Calu3 (cell line): ENCODE measurements around the gene TCFL5. TPM values are rescaled to one million over a fixed set of nuclear protein-coding genes. Genes with fewer than 3 reads are reported as not detected.

Source experiments
- BruUV-seq: library from RNA; stranded (reverse); fragments of 400-500 nt; replicated peaks from 2 replicates; lab custom pipeline; 2021; lab: Mats Ljungman, UMichigan
- CTCF ChIA-PET: fragments of 300-600 bp; sonication (Branson Sonifier 250); formaldehyde crosslinking; loops from one replicate; lab custom pipeline; 2022; ENCODE audit warnings: antibody characterized with exemption; lab: Charles Lee
- DNase-seq: peaks from one replicate; pipeline ENCODE4 v3.0.0; 2022
- H3K27ac Mint-ChIP-seq: one replicate; pipeline ENCODE4 v1.8.0; 2022; ENCODE audit warnings: mixed read lengths; ENCODE audit not compliant: unreplicated experiment
- H3K27me3 Mint-ChIP-seq: one replicate; pipeline ENCODE4 v1.8.0; 2022; ENCODE audit warnings: mixed read lengths; ENCODE audit not compliant: unreplicated experiment
- H3K36me3 Mint-ChIP-seq: one replicate; pipeline ENCODE4 v1.8.0; 2022; ENCODE audit warnings: mild to moderate bottlenecking, moderate library complexity, mixed read lengths; ENCODE audit not compliant: insufficient read depth, unreplicated experiment
- H3K4me1 Mint-ChIP-seq: one replicate; pipeline ENCODE4 v1.8.0; 2022; ENCODE audit warnings: mild to moderate bottlenecking, low read depth, mixed read lengths; ENCODE audit not compliant: unreplicated experiment
- H3K4me3 Mint-ChIP-seq: one replicate; pipeline ENCODE4 v1.8.0; 2022; ENCODE audit warnings: mild to moderate bottlenecking, low read depth, moderate library complexity, mixed read lengths; ENCODE audit not compliant: unreplicated experiment
- H3K9me3 Mint-ChIP-seq: one replicate; pipeline ENCODE4 v1.8.0; 2022; ENCODE audit warnings: low read depth, mixed read lengths; ENCODE audit not compliant: unreplicated experiment
- intact Hi-C: fragments of 100-400 bp; cut with micrococcal nuclease; formaldehyde crosslinking; loops from one replicate; pipeline ENCODE4 v1.10.0; 2022; ENCODE audit not compliant: unreplicated experiment
- total RNA-seq: library from RNA; stranded (reverse); gene quantifications from 2 replicates; pipeline ENCODE4 v1.2.3, GENCODE V29; 2022
- TF ChIP-seq, protein P1 (sequence below): fragments of 200-600 bp; IDR thresholded peaks from one replicate; pipeline ENCODE4 v1.8.0; 2022; ENCODE audit warnings: antibody characterized with exemption; ENCODE audit not compliant: unreplicated experiment

The TCFL5 gene
- total RNA-seq, 1 experiment from 2014 or later, result 22.3 TPM

DNA sequence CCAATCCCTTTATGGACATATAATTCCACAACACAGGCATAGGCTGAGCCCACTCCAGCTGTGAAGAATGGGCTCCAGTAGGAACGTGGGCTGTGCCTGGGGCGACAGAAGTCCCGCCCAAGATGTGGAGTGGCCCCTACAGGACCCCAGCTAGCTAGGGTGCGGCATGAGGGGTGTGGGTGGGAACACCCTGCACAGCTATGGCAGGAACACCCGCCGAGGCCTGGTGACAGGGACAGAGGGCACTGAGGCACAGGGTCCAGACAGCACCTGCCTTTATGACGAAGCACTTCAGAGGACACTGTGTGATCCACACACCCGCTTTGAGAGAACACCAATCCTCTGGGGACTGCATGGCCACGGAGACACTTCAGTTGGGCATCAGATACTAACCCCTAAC is 28.2 kb upstream of the TCFL5 start:
- Mint-ChIP-seq H3K36me3 (peaks cover 83% of the 10 kb centered on the region), H3K27ac (no peak overlapping the region), H3K27me3 (no peaks in the 10 kb centered on the region), H3K9me3 (no peaks in the 10 kb centered on the region), H3K4me3 (no peak overlapping the region), H3K4me1 (no peaks in the 10 kb centered on the region)
- intact Hi-C loops, result no loop called here
- BruUV-seq, result no TSS peak
- no peak for DNase-seq
- TF ChIP-seq, protein P1, sequence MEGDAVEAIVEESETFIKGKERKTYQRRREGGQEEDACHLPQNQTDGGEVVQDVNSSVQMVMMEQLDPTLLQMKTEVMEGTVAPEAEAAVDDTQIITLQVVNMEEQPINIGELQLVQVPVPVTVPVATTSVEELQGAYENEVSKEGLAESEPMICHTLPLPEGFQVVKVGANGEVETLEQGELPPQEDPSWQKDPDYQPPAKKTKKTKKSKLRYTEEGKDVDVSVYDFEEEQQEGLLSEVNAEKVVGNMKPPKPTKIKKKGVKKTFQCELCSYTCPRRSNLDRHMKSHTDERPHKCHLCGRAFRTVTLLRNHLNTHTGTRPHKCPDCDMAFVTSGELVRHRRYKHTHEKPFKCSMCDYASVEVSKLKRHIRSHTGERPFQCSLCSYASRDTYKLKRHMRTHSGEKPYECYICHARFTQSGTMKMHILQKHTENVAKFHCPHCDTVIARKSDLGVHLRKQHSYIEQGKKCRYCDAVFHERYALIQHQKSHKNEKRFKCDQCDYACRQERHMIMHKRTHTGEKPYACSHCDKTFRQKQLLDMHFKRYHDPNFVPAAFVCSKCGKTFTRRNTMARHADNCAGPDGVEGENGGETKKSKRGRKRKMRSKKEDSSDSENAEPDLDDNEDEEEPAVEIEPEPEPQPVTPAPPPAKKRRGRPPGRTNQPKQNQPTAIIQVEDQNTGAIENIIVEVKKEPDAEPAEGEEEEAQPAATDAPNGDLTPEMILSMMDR, result no peak
- CTCF ChIA-PET, result no interaction called here

DNA sequence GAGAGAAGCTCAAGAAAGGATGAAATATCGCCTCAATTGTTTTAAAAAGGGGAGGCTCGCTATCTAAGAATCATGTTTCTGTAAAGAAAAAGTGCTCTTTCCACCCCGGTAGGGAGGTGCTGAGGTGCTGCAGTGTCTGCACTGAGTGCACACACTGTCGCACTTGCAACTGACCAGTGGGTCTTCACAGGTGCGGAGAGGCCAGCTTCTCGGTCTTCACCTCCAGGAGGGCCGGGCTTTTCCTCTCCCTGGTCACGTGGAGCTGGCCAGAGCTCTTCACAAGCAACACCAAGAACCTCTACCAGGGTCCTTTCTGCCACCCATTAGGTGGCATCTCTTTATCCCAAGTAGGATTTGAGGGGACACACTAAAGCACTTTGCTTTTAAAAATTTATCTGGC is 27.8 kb upstream of the TCFL5 start:
- Mint-ChIP-seq H3K4me3 (no peak overlapping the region), H3K4me1 (no peaks in the 10 kb centered on the region), H3K27me3 (no peaks in the 10 kb centered on the region), H3K9me3 (no peaks in the 10 kb centered on the region), H3K36me3 (peaks cover 83% of the 10 kb centered on the region), H3K27ac (no peak overlapping the region)
- intact Hi-C loops, result no loop called here
- CTCF ChIA-PET, result no interaction called here
- no peak for DNase-seq
- TF ChIP-seq, protein P1, result no peak
- BruUV-seq, result no TSS peak

DNA sequence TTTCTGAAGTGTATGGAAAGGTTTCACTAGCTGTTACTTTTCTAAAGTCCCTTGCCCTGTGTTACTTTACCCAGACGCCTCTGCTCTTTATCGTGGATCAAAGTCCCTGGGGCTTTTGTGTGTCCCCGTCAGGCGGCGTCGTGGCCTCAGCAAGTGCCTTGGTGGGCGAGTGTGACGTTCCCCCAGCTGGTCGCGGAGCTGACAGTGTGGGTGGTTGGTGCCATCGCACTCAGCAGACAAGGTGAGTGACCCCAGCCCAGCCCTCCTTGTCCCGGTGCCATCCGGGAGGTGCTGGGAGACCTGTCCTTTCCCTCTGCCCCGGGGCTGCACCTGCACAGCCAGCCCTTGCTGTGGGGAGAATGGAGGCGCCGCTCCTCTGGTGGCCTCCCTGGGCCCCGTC is 27.3 kb upstream of the TCFL5 start:
- no peaks in the 10 kb centered on the region for H3K4me1 Mint-ChIP-seq

DNA sequence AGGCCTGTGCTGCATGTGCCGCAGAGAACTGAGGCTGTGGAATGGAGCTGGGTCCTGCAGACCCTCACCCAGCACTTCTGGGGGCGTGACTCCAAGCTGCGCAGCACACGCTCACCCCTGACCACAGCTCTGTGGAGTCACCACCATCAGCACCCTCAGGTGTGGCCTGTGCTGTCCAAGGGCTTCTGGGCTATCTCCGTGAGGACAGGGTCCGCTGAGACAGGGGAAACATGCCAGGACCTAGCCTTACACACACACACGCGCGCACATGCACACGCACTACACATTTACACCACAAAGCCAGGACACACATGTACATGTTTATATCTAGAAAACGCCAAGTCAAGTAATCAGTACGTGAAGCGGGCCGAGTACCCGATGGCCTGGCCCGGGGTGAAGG is 26.8 kb upstream of the TCFL5 start:
- TF ChIP-seq, protein P1, result no peak
- Mint-ChIP-seq H3K9me3 (no peaks in the 10 kb centered on the region), H3K36me3 (peaks cover 74% of the 10 kb centered on the region), H3K27ac (no peak overlapping the region), H3K27me3 (no peaks in the 10 kb centered on the region), H3K4me1 (no peaks in the 10 kb centered on the region), H3K4me3 (no peak overlapping the region)
- no TSS peak for BruUV-seq
- CTCF ChIA-PET, result interaction anchor here (1.2 kb wide), 1 partner anchor 9 kb away, joined by 3 read pairs; no protein-coding TSS in a partner anchor
- intact Hi-C loops, result no loop called here
- DNase-seq, result no peak

More for the DNA sequence above, 27.3 kb upstream of the TCFL5 start:
- CTCF ChIA-PET, result no interaction called here
- peaks cover 79% of the 10 kb centered on the region for H3K36me3 Mint-ChIP-seq
- intact Hi-C loops, result no loop called here
- DNase-seq, result no peak
- no TSS peak for BruUV-seq
- no peaks in the 10 kb centered on the region for H3K27me3 Mint-ChIP-seq
- H3K27ac Mint-ChIP-seq, result no peak overlapping the region
- no peaks in the 10 kb centered on the region for H3K9me3 Mint-ChIP-seq
- TF ChIP-seq, protein P1, result no peak
- H3K4me3 Mint-ChIP-seq, result no peak overlapping the region
